ENCODE data around the gene TM9SF1.

TM9SF1 gene

DNA sequence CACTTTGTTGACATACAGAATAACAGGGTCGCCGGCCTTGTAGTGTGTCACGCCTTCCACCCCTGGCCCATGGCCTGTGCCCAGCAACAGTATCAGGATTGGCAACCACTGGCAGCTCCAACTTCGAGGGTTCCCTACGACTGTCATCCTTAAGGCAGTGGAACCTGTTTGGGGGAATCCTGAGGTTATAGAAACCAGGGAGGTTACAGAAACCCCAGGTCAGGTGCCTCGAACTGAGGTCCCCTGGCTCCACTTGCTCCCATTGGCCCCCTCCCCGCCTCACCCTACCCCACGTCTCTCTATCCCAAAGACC lies 412 bp downstream of the TM9SF1 start:
- DNase-seq: no peak

- no peak for DNase-seq
Observed at GRCh38 chr14:24194186-24194872, 912 bp downstream of the TM9SF1 start.

DNA sequence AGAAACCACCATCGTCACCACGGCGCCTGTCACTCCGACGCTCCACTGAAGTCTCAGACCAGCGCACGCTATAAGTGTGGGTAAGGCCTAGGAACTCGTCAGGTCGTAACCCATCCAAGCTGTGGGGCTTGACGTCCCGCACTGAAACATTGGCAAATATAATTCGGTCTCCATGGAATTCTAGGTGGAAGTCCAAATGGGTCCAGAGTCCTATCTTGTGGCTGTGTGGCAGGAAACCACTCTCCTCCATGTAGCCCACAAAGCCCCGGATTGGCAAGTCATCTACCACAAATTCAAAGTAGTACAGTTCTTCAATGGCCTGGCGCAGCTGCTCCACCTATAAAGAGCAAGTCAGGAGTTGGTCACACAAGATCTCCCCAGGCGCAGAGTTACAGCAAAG lies 2.3 kb downstream of the TM9SF1 start:
- no peak for DNase-seq

GRCh38 chr14:24190416-24190815 lies 4.8 kb downstream of the TM9SF1 start:
- DNase-seq: no peak

- no peak for DNase-seq
Observed at GRCh38 chr14:24189460-24189859, 5.8 kb downstream of the TM9SF1 start.

DNA sequence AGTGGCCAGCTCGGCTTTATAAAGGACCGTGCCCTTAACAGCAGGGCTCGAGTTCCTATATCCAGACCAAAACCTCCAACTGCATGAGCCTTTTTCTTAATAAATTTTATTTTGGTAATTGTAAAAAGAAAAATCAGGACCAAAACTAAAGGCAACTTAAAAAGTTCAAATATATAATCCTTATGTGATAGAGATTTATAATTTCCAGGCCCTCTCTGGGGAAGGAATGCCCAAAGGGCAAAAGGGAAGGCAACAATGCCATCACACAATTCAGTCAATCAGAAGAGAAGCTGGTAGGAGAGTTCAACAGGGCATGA lies 6.2 kb downstream of the TM9SF1 start:
- DNase-seq: no peak

GRCh38 chr14:24188251-24189058 lies 6.8 kb downstream of the TM9SF1 start, which contains the start of gene IPO4:
Gene IPO4 (minus strand): TSS chr14:24188816. CDS start chr14:24188787, 29 bp downstream.
- DNase-seq: peak; percentile 97

- no peak for DNase-seq
Observed at GRCh38 chr14:24187539-24187915, 7.7 kb downstream of the TM9SF1 start.

DNA sequence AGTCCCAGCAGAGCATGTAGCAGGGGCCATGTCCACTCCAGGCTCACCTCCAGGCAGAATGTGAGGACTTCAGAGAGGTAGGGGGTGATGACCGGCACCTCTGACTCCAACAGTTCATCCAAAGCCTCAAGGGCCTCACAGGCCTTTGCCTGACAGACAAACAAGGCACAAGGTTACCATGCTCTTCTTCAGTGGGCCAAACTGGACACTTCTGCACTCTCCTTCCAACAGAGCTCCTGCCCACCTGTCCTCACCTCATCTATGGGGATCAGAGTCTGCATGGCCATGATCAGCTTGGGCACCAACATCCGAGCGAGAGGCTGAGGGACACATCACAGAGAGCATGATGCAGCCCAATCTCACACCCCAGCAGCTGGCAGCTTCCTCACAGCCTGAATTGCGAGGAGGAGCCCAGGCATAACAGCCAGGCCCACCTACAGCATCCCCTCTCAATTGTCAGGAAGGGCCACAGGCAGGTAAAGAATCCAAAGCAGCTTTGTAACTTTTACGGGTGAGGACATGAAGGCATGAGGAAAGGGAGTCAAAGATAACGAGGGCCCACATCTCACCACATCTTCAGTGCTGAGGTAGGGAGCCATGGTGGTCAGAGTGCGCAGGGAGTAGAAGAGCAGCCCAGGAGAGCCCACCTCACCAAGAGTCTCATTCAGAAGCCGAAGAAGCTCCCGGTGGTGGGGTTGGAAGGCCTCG lies 8.3 kb downstream of the TM9SF1 start:
- DNase-seq: no peak

- no peak for DNase-seq
Observed at GRCh38 chr14:24185741-24186140, 9.5 kb downstream of the TM9SF1 start.

- DNase-seq: no peak
Observed at GRCh38 chr14:24185026-24185425, 10.2 kb downstream of the TM9SF1 start.

- DNase-seq: no peak
Observed at GRCh38 chr14:24184104-24184970, 10.9 kb downstream of the TM9SF1 start.

DNA sequence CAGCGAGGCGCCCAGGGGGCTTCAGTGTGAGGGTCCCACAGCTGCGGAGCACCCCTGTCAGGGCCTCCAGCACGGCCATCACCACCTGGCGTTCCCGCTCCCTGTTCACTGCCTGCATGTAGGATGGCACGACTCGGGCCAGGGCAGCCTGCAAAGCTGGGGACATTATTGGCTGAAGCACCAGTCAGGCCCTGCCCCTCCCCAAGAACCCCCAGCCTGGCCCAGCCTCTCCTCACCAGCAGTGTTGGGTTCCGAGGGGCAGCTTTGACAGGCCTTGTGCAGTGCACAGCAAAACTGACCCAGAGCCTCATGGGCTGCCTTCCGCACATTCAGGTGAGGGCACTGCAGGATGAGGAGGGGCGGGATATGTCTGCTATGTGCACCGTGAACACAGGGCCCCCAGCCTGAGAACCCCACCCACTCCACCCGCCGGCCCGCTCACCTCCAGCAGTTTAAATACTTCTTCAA lies 12.2 kb downstream of the TM9SF1 start:
- no peak for DNase-seq

- no peak for DNase-seq
Observed at GRCh38 chr14:24182110-24182882, 12.9 kb downstream of the TM9SF1 start.

GRCh38 chr14:24181371-24182077 lies 13.7 kb downstream of the TM9SF1 start:
- no peak for DNase-seq

DNA sequence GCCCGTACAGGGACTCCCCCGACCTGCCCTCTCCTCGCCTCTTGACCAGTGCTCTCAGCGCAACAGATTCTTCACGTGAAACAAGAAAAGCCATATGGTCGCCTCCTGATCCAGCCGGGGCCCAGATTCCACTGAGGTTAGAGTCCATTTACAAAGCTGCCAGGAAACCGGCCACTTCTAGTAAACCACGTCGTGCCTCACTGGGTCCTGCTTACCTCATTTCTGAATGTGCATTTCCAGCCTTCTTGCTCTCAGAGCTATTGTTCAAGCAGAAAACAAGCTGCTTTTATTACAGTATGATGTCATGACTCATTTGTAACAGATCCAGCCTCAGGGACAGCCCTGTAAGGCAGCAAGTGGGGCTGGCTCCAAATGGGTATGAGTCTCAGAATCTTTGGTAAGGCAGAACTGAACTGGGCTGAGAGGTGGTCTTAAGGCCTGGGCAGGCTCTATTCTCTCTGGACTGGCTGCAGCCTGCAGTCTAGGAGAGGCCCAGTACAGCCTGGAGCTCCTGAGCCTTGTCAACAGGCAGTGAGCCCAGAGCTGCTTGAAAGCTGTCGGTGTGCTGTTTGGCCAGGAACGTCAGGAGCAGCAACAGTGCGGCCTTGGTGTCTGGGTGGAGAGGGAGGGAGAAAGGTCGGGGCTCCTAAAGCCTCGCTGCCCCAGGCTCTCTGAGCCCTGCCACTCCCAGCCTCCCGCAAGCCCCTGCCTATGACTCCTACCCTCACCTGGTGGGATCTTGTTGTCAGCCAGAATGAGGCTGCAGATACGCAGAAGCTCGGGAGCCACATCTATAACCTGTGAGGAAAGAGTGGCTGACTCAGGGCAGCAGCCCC lies 15.1 kb downstream of the TM9SF1 start:
- no peak for DNase-seq

- no peak for DNase-seq
Observed at GRCh38 chr14:24179294-24179960, 15.8 kb downstream of the TM9SF1 start.

DNA sequence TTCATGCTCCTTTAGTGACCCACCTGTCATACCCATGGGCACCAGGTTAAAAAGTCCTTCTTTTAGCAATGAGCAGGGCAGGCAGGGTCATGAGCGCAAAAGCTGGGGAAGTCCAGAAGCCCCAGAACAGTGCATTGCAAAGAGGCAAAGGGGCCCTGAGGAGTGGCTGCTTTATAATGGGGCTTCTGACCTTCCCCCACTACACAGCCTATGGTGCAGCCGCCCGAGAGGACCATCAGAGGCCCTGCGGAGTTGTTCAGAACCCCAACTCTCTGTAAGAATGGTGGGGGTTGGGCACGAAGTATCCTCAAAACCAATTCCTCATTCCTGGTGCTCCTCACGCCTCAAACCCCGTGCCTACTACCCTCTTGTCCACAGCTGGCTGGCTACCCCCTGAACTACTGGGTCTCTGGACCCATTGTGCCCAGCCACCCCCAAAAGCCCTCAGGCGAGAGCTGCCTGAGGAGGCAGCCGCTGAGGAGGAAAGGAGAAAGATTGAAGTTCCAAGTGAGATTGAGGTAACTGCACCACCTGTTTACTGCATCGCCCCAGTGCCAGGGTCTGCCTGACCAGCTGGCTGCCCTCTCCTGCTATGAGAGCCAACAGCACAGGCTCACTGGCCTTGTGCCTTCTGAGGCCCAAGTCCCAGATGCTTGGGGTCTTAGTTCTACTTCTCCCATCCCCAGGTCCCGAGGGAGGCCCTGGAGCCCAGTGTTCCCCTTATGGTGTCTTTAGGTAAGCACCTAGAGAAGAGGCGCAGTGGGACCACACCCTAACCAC lies 16.7 kb downstream of the TM9SF1 start:
- no peak for DNase-seq

DNA sequence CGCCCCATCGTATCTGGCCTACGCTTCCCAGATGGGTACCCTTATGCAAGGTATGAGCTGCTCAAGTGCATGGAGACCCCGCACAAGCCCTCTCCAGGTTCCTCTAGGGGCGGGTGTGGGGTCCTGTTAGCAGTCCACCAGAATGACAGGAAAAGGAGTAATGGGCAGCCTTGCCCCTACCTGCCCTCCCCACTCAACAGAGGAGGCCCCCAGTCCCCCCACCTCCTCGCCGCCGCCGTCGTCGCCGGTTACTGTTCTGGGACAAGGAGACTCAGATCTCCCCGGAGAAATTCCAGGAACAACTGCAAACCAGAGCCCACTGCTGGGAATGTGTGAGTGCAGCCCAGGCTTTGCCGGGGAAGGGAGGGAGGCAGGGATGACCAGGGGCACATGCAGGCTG lies 17.4 kb downstream of the TM9SF1 start:
- no peak for DNase-seq

All from activated CD4-positive, alpha-beta T cell treated with anti-CD3 and anti-CD28 coated beads, Interleukin-2, Interleukin-6, amounts not matched to agents 100 ng/mL and 50 ng/mL, durations not matched to agents 16 hours and 8 hours (primary cell).